Adipose tissue (tissue), 3 donors: ENCODE data around the gene KRTAP10-3. TPM values are rescaled to one million over a fixed set of nuclear protein-coding genes. Genes with fewer than 3 reads are reported as not detected.
"Not testable (repeated sequence)": the region's sequence is repeated elsewhere in the genome, so short reads cannot be mapped to it uniquely, and the experiment has no call there.

ENCODE experiments used
- H3K27ac ChIP-seq: one replicate; pipeline ENCODE4 v1.5.1; 2013; ENCODE audit warnings: low read depth, low read length
- WGBS, 3 donors: extraction: QIAGEN DNeasy Blood & Tissue Kit; methylation state at CpG; one replicate each; pipeline ENCODE4 v1.1.7; 2013; 5-methylcytosine and 5-hydroxymethylcytosine counted together
- polyA plus RNA-seq, 3 donors: library from polyadenylated mRNA; stranded (reverse); fragments of 200-250 nt; gene quantifications; one replicate each; pipeline ENCODE4 v1.2.3, GENCODE V29; 2013
- donor health status: healthy with polysubstance abuse.
- donor health status: Bipolar disorder and iron deficiency.
- donor health status: healthy.

Gene KRTAP10-3
- polyA plus RNA-seq, 3 donors: not detected

DNA sequence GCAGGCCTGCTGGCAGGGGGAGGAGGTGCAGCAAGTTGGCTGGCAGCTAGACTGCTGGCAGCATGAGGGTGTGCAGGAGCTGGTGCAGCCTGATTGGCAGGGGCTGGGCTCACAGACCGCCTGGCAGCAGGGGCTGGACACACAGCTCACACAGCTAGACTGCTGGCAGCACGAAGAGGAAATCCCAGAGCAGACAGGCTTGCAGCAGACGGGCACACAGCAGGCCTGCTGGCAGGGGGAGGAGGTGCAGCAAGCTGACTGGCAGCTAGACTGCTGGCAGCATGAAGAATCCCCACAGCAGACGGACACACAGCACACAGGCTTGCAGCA lies 33.2 kb upstream of the KRTAP10-3 start:
- WGBS, 3 donors: 41 to 57% (median 50%) methylated on average over 1 to 4 of the region's 4 CpGs
- not testable (repeated sequence) for H3K27ac ChIP-seq

GRCh38 chr21:44590897-44591800 lies 32.6 kb upstream of the KRTAP10-3 start:
- not testable (repeated sequence) for H3K27ac ChIP-seq
- 45 to 64% (median 59%) methylated on average over 11 to 18 of the region's 19 CpGs for WGBS, 3 donors

- 74 to 82% (median 76%) methylated on average over 9 to 10 of the region's 10 CpGs for WGBS, 3 donors
- H3K27ac ChIP-seq: no peak overlapping the region
Measured at GRCh38 chr21:44590311-44590721, 31.7 kb upstream of the KRTAP10-3 start.

- no peak overlapping the region for H3K27ac ChIP-seq
- WGBS, 3 donors: 69 to 78% (median 74%) methylated on average over 22 to 24 of the region's 24 CpGs
Measured at GRCh38 chr21:44589586-44590305, 31.2 kb upstream of the KRTAP10-3 start.

DNA sequence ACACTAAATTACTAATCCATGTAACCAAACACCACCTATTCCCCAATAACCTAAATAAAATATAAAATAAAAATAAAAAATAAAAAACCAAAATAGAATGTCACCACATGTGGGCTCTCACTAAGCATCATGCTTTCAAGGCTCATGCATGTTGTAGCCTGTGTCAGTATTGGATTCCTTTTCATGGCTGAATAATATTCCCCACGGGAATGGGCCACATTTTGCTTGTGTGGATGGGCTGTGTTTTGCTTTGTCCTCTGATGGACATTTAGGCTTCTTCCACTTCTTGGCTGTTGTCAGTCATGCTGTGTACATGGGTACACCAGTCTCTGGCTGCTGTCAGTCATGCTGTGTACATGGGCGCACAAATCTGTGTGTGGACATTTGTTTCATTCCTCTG lies 30.5 kb upstream of the KRTAP10-3 start:
- WGBS, 3 donors: 94 to 100% (median 94%) methylated on average over 2 of the region's 2 CpGs
- no peak overlapping the region for H3K27ac ChIP-seq

DNA sequence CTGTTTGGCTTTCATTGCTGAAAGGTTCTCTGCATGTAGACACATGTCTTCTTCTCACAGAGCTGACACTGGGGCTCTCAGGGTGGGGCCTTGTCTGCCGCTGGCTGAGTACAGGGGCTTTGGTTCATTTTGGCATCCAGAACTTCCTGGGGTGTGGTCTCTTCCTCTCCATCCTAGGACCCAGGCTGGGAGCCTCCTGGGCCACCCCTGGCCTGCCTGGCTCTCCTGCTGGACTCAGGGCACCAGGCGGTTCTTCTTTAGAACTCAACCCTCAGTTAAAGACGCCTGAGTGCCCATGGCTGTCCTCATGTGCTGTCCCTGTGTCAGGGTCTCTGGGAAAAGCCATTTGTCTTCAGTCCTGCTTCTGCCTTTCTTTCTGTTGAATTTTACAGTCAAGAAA lies 27.3 kb upstream of the KRTAP10-3 start:
- no peak overlapping the region for H3K27ac ChIP-seq
- WGBS, 3 donors: 72 to 80% (median 78%) methylated on average over 3 of the region's 3 CpGs

- no peak overlapping the region for H3K27ac ChIP-seq
- 57 to 81% (median 71%) methylated on average over 6 of the region's 6 CpGs for WGBS, 3 donors
Measured at GRCh38 chr21:44583800-44584147, 25.2 kb upstream of the KRTAP10-3 start.

DNA sequence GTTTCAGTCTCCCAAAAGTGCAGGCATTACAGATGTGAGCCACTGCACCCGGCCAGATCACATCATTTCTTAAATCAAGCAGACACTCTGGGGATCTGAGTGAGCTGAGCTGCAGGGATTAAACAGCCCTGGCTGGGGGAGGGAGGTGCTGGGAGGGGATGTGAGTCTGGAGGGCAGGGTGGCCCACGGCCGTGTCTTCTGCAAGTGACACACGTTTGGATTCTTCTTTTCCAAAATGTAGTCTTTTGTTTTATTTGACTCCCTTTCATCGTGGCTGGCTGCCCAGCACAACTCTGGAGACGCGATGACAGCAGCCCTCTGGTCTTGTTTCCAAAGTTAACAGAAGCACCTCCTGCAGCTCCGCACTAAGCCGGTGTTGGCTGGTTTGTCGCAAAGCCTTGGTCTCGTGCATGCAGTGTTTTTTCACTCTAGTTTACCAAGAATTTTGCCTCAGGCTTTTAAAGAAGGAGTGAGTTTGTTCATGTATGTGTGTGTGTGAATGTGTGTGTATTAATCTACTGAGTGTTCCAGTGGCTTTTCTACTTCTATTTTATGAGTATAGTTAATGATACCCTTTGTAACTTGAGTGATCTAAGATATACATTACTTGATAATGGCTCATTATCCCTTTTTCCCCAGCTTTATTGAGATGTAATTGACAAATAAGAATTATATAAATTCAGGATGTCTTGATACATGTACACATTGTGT lies 24.6 kb upstream of the KRTAP10-3 start:
- 27 to 48% (median 30%) methylated on average over 11 of the region's 11 CpGs for WGBS, 3 donors

DNA sequence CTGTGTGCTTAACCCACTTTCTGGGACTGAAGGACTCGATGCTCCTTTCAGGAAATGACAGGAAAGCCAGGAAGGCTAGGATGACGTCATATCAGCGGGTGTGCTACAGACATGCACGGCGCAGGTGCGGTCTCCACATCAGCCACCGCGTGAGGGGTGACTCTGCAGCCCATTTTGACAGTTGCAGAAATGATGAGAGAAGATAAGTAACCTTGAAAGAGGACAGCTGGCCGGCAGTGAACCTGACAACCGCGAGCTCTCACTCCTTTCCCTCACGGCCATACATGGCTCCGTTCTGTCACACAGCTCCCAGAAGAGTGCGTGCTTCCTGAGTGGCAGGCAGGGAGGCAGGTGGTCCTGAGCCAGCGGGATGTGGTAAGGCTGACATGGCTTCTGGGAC lies 23.5 kb upstream of the KRTAP10-3 start:
- H3K27ac ChIP-seq: no peak overlapping the region

More for the DNA sequence above, 24.6 kb upstream of the KRTAP10-3 start:
- no peak overlapping the region for H3K27ac ChIP-seq

GRCh38 chr21:44581158-44581557 lies 22.6 kb upstream of the KRTAP10-3 start:
- no peak overlapping the region for H3K27ac ChIP-seq
- 79 to 92% (median 80%) methylated on average over 3 of the region's 3 CpGs for WGBS, 3 donors

More for the DNA sequence above, 23.5 kb upstream of the KRTAP10-3 start:
- WGBS, 3 donors: 71 to 75% (median 75%) methylated on average over 15 of the region's 15 CpGs

DNA sequence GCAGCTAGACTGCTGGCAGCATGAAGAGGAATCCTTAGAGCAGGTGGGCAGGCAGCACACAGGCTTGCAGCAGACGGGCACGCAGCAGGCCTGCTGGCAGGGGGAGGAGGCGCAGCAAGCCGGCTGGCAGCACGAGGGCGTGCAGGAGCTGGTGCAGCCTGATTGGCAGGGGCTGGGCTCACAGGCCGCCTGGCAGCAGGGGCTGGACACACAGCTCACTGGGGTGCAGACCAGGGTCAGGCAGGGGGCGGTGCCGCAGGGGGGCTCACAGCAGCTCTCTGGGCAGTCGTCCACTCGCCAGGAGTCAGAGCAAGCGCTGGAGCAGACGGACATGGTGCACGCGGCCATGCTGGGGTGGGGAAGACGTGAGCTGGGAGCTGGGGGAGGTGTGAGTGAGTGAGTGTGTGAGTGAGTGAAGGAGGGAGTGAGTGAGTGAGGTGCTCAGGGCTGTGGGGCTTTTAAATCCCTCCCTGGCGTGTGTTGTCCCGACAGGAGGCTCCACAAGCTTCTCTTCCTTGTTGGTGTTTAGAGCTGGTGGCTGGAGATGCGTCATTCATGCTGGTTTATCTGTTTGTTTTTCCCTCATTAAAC lies 21.7 kb upstream of the KRTAP10-3 start, which contains the start of gene KRTAP10-5:
KRTAP10-5 (minus strand) TSS at position 374 of the 591 bp plus-strand sequence; CDS start at position 348, 26 bp downstream.
- 37 to 52% (median 39%) methylated on average over 17 to 19 of the region's 19 CpGs for WGBS, 3 donors
- not testable (repeated sequence) for H3K27ac ChIP-seq

DNA sequence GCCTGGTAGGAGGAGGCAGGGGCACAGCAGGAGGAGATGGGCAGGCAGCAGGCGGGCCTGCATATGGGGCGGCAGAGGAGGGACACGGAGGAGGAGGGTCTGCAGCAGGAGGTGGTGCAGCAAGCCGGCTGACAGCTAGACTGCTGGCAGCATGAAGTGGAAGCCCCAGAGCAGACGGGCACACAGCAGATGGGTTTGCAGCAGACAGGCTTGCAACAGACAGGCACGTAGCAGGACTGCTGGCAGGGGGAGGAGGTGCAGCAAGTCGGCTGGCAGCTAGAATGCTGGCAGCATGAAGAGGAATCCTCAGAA lies 21.2 kb upstream of the KRTAP10-3 start:
- no peak overlapping the region for H3K27ac ChIP-seq
- 60 to 80% (median 75%) methylated on average over 7 of the region's 7 CpGs for WGBS, 3 donors

DNA sequence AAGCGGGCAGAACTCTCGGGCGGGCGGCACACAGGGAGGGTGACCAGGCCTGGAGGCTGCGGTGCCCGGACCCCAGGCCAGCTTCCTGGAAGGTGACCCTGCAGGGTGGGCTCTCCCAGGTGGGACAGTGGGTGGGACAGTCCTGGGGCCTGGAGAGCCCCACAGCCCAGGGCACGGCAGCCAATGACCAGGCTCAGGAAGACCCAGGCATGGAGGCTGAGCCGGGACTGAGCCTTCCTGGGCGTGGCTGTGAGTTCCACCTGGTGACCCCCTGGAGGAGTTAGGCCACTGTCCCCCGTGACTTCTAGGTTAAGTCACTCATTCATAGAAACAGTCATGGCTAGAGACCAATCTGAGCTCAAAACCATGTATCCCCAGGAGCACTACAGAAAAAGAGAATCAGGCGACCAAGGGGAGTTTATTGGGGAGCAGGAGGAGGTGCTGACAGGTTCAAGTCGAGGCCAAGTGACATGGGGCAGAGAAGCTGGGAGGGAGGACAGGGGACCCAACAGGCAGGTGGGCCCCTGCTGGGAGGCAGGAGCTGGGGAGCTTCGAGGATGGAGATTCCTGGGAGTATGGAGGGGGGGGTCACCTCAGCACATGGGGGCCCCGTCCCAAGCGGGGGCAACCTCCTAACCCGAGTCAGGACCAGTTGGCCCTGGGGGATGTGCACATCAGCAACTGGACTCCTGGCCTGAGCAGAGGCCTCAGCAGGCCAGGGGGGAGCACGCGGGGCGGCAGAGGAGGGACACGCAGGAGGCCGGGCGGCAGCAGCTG lies 20.6 kb upstream of the KRTAP10-3 start:
- no peak overlapping the region for H3K27ac ChIP-seq
- 64 to 77% (median 77%) methylated on average over 17 to 22 of the region's 22 CpGs for WGBS, 3 donors

DNA sequence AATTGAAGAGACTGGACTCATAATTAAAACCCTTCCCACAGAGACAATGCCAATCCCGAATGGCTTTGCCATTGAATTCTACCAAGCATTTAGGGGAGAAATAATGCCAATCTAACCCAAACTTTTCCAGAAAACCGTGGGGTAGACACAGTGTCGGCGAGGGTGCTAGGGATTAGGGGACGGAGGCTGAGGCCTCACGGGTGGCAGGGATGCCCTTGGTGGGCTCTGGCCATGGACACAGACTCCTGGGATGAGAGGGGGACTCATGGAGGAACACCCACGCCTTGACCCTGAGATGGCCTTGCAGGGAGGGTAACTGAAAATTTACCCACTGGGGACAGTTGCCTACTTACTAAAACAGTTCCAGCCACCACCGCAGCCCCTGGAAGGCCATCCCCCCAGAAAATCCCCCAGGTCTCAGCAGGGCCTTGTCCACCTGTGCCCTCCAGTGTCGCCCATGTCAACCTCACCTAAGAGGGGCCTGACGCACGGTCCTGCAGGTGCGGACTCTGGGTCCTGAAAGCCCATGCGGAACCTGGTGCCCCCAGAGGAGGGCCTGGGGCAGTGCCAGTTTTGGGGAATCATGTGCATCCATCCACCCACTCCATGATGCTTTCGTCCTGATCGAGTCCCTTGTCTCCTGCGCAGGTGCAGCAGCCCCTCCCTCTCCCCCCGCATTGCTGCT lies 19.9 kb upstream of the KRTAP10-3 start:
- H3K27ac ChIP-seq: no peak overlapping the region
- WGBS, 3 donors: 90 to 93% (median 91%) methylated on average over 17 of the region's 17 CpGs

DNA sequence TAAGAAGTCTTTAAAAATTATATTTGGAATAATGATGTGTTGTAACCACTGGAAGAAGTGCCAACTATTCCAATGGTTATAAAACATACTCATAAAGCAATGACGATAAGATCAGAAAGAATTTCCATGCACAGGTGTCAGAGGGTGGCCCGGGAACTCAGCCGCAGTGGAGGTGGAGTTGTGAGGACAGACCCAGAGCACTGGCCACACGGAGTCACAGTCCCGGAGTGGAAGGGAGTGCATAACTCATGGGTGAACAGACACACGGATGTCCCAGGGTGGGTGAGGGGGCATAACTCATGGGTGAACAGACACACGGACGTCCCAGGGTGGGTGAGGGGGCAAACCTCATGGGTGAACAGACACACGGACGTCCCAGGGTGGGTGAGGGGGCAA lies 17.4 kb upstream of the KRTAP10-3 start:
- 83 to 91% (median 90%) methylated on average over 10 of the region's 10 CpGs for WGBS, 3 donors
- H3K27ac ChIP-seq: no peak overlapping the region

DNA sequence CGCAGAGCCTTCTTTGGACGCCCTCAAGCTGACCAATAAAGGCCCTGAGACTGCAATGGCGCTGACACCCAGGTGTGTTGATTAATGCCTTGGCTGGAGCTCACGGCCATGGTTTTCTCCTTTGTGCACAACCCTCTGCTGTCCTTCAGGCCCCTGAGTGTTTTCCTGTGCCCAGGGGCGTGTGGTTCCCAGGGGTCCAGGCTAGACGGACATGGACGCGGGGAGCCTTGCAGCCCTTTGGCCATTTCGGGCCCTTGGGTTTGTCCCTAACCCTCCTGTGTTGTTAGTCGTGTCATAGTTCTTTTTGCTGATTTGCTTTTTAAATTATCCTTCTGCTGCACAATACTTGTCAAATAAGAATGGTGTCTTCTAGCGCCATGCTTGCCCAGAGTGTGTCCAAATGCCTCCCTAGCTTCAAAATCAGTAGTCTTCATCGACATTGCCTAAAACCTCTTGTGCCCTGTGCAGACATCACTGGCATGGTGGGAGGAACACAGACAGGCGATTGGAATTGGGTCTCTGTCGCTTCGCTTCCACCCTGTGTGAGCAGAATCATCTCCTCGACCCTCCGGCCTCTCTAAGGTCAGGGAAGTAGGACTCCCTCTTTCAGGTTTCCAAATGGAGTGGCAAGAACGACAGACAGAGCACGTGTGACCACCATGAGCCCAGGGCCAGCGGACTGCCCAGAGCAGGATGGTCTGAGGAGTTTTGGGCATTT lies 16.9 kb upstream of the KRTAP10-3 start:
- 81 to 87% (median 86%) methylated on average over 20 of the region's 20 CpGs for WGBS, 3 donors
- no peak overlapping the region for H3K27ac ChIP-seq
